ENCODE measurements around the gene DIP2C. TPM values are rescaled to one million over a fixed set of nuclear protein-coding genes. Genes with fewer than 3 reads are reported as not detected.
"Not testable (repeated sequence)": the region's sequence is repeated elsewhere in the genome, so short reads cannot be mapped to it uniquely, and the experiment has no call there.

Gene DIP2C
- total and polyA plus RNA-seq, 2 donors (not counting 1 experiment from before 2014, with no cell fraction given): 1.3 to 1.9 TPM

DNA sequence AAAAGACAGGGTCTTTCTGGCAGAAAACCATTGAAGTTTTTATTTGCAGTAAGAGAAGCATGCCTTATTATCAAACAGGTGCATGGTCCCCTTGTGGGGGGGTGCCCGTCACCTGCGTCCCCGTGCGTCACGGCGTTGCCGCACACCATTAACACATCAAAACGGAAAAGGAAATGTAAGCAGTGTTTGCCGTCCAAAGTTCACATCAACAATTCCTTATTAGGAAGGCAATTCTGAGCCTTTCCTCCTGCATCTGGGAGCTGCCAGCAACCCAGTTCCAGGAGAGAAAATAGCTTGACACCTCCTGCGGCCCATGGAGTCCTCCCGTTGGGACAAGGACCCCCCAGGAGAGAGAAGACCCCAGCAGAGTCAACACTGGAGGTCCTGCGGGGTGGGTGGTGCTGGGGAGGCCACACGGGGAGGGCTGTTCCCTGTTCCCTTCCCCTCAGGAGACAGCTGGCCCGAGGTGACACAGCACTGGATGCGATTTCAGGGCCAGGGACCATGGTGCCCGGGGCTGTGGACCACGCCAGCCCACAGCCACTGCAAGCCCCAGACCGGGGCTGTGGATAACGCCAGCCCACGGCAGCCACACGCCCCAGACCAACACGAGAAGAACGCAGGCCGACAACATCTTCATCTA is 39.5 kb downstream of the DIP2C start:
- POLR2A ChIA-PET: no interaction called here
- no peak overlapping the region for H2AFZ ChIP-seq (ENCODE audit: insufficient read depth, low read depth, low read length, poor library complexity, severe bottlenecking)
- H3K79me2 ChIP-seq (ENCODE audit: control insufficient read depth, insufficient read depth, low read length): no peaks in the 10 kb centered on the region
- Mint-ChIP-seq H3K4me1 (no peaks in the 10 kb centered on the region), H3K9me3 (ENCODE audit: insufficient read depth) (no peaks in the 10 kb centered on the region), H3K4me3 (no peak overlapping the region), H3K27me3 (peaks cover 12% of the 10 kb centered on the region), H3K27ac (no peak overlapping the region)
- intact Hi-C loops (cut with micrococcal nuclease): no loop called here
- H4K20me1 ChIP-seq (ENCODE audit: control insufficient read depth, insufficient read depth, low read length, poor library complexity, severe bottlenecking): no peaks in the 10 kb centered on the region
- no peaks in the 10 kb centered on the region for H3K27me3 ChIP-seq (replicated peaks in 1 of 4; ENCODE audit: control extremely low read depth in 1 of 4, control insufficient read depth in 3 of 4, insufficient read depth in 4 of 4, low read length in 3 of 4)
- DNase-seq: no peak
- H3K4me1 ChIP-seq (ENCODE audit: control insufficient read depth in 2 of 2, insufficient read depth in 2 of 2, low read length in 2 of 2): no peaks in the 10 kb centered on the region
- peaks cover 0 to 7% (median 1%) of the 10 kb centered on the region in 3 donors for H3K9me3 ChIP-seq (ENCODE audit: control extremely low read depth in 1 of 3, control insufficient read depth in 2 of 3, insufficient read depth in 1 of 3, low read length in 2 of 3)
- ATAC-seq (ENCODE audit: low read depth): no peak
- no peak overlapping the region for H3K9ac ChIP-seq (ENCODE audit: low read length)
- H3K27ac ChIP-seq (ENCODE audit: low read length in 2 of 2): no peak overlapping the region
- H3K4me2 ChIP-seq (replicated peaks; ENCODE audit: low read depth, low read length, poor library complexity, severe bottlenecking): no peak overlapping the region
- CTCF ChIA-PET: no interaction called here
- no peaks in the 10 kb centered on the region for H3K36me3 ChIP-seq (replicated peaks in 1 of 2; ENCODE audit: control extremely low read depth in 1 of 2, control insufficient read depth in 1 of 2, extremely low read depth in 1 of 2, insufficient read depth in 2 of 2, low read length in 1 of 2)
- TF ChIP-seq, protein P1, sequence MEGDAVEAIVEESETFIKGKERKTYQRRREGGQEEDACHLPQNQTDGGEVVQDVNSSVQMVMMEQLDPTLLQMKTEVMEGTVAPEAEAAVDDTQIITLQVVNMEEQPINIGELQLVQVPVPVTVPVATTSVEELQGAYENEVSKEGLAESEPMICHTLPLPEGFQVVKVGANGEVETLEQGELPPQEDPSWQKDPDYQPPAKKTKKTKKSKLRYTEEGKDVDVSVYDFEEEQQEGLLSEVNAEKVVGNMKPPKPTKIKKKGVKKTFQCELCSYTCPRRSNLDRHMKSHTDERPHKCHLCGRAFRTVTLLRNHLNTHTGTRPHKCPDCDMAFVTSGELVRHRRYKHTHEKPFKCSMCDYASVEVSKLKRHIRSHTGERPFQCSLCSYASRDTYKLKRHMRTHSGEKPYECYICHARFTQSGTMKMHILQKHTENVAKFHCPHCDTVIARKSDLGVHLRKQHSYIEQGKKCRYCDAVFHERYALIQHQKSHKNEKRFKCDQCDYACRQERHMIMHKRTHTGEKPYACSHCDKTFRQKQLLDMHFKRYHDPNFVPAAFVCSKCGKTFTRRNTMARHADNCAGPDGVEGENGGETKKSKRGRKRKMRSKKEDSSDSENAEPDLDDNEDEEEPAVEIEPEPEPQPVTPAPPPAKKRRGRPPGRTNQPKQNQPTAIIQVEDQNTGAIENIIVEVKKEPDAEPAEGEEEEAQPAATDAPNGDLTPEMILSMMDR (IDR thresholded peaks at IDR 0.05): no peak
- TF ChIP-seq EZH2 (IDR thresholded peaks at IDR 0.05; ENCODE audit: borderline replicate concordance, insufficient read depth, low read depth, low read length, poor library complexity, severe bottlenecking): no peak
- H3K4me3 ChIP-seq (ENCODE audit: control extremely low read depth in 1 of 5, extremely low read depth in 1 of 5, insufficient read depth in 1 of 5, low read depth in 2 of 5, low read length in 4 of 5): no peak overlapping the region
- WGBS (ENCODE audit: insufficient coverage): 82% methylated on average over 23 of the region's 24 CpGs

DNA sequence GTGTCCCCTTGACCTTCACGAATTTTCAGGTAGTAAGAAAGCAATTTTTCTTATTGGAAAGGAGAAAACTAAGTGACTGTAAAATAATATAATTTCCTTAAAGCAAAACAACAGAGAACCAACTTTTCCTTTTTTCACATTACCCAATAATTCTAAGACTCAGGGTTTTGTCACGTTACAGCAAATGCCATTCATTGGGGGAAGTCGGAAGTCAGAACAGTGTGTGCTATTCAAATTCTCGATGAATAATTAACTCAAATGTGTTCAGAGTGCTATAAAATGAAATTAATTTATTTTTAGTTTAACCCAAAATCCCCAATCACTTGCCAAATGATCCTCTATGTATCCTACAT is 40.0 kb downstream of the DIP2C start:
- H3K27me3 ChIP-seq (replicated peaks in 1 of 4; ENCODE audit: control extremely low read depth in 1 of 4, control insufficient read depth in 3 of 4, insufficient read depth in 4 of 4, low read length in 3 of 4): no peaks in the 10 kb centered on the region
- CTCF ChIA-PET: no interaction called here
- POLR2A ChIA-PET: no interaction called here
- H3K4me1 ChIP-seq (ENCODE audit: control insufficient read depth in 2 of 2, insufficient read depth in 2 of 2, low read length in 2 of 2): no peaks in the 10 kb centered on the region
- DNase-seq: no peak
- TF ChIP-seq, protein P1 (IDR thresholded peaks at IDR 0.05): no peak
- TF ChIP-seq EZH2 (IDR thresholded peaks at IDR 0.05; ENCODE audit: borderline replicate concordance, insufficient read depth, low read depth, low read length, poor library complexity, severe bottlenecking): no peak
- no peak overlapping the region for H3K4me2 ChIP-seq (replicated peaks; ENCODE audit: low read depth, low read length, poor library complexity, severe bottlenecking)
- WGBS (ENCODE audit: insufficient coverage): no CpG with 5 or more reads among the region's 4 CpGs
- no peak overlapping the region for H3K27ac ChIP-seq (ENCODE audit: low read length in 2 of 2)
- intact Hi-C loops (cut with micrococcal nuclease): no loop called here
- peaks cover 0 to 12% (median 4%) of the 10 kb centered on the region in 3 donors for H3K9me3 ChIP-seq (ENCODE audit: control extremely low read depth in 1 of 3, control insufficient read depth in 2 of 3, insufficient read depth in 1 of 3, low read length in 2 of 3)
- Mint-ChIP-seq H3K4me1 (no peaks in the 10 kb centered on the region), H3K9me3 (ENCODE audit: insufficient read depth) (no peaks in the 10 kb centered on the region), H3K4me3 (no peak overlapping the region), H3K27me3 (peaks cover 12% of the 10 kb centered on the region), H3K27ac (no peak overlapping the region)
- no peaks in the 10 kb centered on the region for H4K20me1 ChIP-seq (ENCODE audit: control insufficient read depth, insufficient read depth, low read length, poor library complexity, severe bottlenecking)
- H3K4me3 ChIP-seq (ENCODE audit: control extremely low read depth in 1 of 5, extremely low read depth in 1 of 5, insufficient read depth in 1 of 5, low read depth in 2 of 5, low read length in 4 of 5): no peak overlapping the region
- no peaks in the 10 kb centered on the region for H3K79me2 ChIP-seq (ENCODE audit: control insufficient read depth, insufficient read depth, low read length)
- no peaks in the 10 kb centered on the region for H3K36me3 ChIP-seq (replicated peaks in 1 of 2; ENCODE audit: control extremely low read depth in 1 of 2, control insufficient read depth in 1 of 2, extremely low read depth in 1 of 2, insufficient read depth in 2 of 2, low read length in 1 of 2)
- no peak overlapping the region for H3K9ac ChIP-seq (ENCODE audit: low read length)
- no peak overlapping the region for H2AFZ ChIP-seq (ENCODE audit: insufficient read depth, low read depth, low read length, poor library complexity, severe bottlenecking)
- no peak for ATAC-seq (ENCODE audit: low read depth)

DNA sequence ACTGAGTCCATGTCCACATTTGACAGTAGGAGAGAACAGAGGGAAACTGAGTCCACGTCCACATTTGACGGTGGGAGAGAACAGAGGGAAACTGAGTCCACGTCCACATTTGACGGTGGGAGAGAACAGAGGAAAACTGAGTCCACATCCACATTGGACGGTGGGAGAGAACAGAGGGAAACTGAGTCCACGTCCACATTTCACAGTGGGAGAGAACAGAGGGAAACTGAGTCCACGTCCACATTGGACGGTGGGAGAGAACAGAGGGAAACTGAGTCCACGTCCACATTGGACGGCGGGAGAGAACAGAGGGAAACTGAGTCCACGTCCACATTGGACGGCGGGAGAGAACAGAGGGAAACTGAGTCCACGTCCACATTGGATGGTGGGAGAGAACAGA is 42.4 kb downstream of the DIP2C start:
- intact Hi-C loops (cut with micrococcal nuclease); H3K9ac ChIP-seq (ENCODE audit: low read length); POLR2A ChIA-PET; H3K4me3 ChIP-seq (ENCODE audit: control extremely low read depth in 1 of 5, extremely low read depth in 1 of 5, insufficient read depth in 1 of 5, low read depth in 2 of 5, low read length in 4 of 5); CTCF ChIA-PET; H3K27me3 Mint-ChIP-seq; H4K20me1 ChIP-seq (ENCODE audit: control insufficient read depth, insufficient read depth, low read length, poor library complexity, severe bottlenecking); H3K36me3 ChIP-seq (replicated peaks in 1 of 2; ENCODE audit: control extremely low read depth in 1 of 2, control insufficient read depth in 1 of 2, extremely low read depth in 1 of 2, insufficient read depth in 2 of 2, low read length in 1 of 2); H3K79me2 ChIP-seq (ENCODE audit: control insufficient read depth, insufficient read depth, low read length); H2AFZ ChIP-seq (ENCODE audit: insufficient read depth, low read depth, low read length, poor library complexity, severe bottlenecking); H3K4me3 Mint-ChIP-seq; ATAC-seq (ENCODE audit: low read depth); H3K4me2 ChIP-seq (replicated peaks; ENCODE audit: low read depth, low read length, poor library complexity, severe bottlenecking); H3K9me3 Mint-ChIP-seq (ENCODE audit: insufficient read depth); H3K4me1 Mint-ChIP-seq; H3K27ac ChIP-seq (ENCODE audit: low read length in 2 of 2); H3K27me3 ChIP-seq (replicated peaks in 1 of 4; ENCODE audit: control extremely low read depth in 1 of 4, control insufficient read depth in 3 of 4, insufficient read depth in 4 of 4, low read length in 3 of 4); H3K27ac Mint-ChIP-seq; H3K4me1 ChIP-seq (ENCODE audit: control insufficient read depth in 2 of 2, insufficient read depth in 2 of 2, low read length in 2 of 2); DNase-seq: not testable (repeated sequence)
- 98% methylated on average over 8 of the region's 15 CpGs for whole genome bisulfite sequencing (ENCODE audit: insufficient coverage)
- H3K9me3 ChIP-seq (ENCODE audit: control extremely low read depth in 1 of 3, control insufficient read depth in 2 of 3, insufficient read depth in 1 of 3, low read length in 2 of 3): peaks cover 0 to 17% (median 4%) of the 10 kb centered on the region in 3 donors
